H9 (cell line): ENCODE data around the gene YWHAH. TPM values are rescaled to one million over a fixed set of nuclear protein-coding genes. Genes with fewer than 3 reads are reported as not detected.

ENCODE experiments used
- DNase-seq: peaks from one replicate; pipeline ENCODE4 v3.0.0-alpha.2; 2017
- H2AFZ ChIP-seq: one replicate; pipeline ENCODE4 v1.6.1; 2013; ENCODE audit warnings: mild to moderate bottlenecking, low read length, control low read depth, moderate library complexity
- H2AK5ac ChIP-seq: 2 replicates; pipeline ENCODE4 v1.6.1; 2013; ENCODE audit warnings: low read length, control low read depth, mixed read lengths; ENCODE audit not compliant: insufficient read length
- H2BK120ac ChIP-seq: one replicate; pipeline ENCODE4 v1.6.1; 2013; ENCODE audit warnings: low read depth, mild to moderate bottlenecking, low read length, control low read depth, inconsistent platforms; ENCODE audit not compliant: poor library complexity, severe bottlenecking
- H2BK12ac ChIP-seq: 2 replicates; pipeline ENCODE4 v1.6.1; 2013; ENCODE audit warnings: low read length, control low read depth, mixed read lengths, low read depth; ENCODE audit not compliant: insufficient read length
- H2BK15ac ChIP-seq: 2 replicates; pipeline ENCODE4 v1.6.1; 2013; ENCODE audit warnings: low read depth, low read length, control low read depth
- H2BK20ac ChIP-seq: one replicate; pipeline ENCODE4 v1.6.1; 2013; ENCODE audit warnings: low read depth, mild to moderate bottlenecking, low read length, control low read depth, inconsistent platforms; ENCODE audit not compliant: poor library complexity, severe bottlenecking
- H2BK5ac ChIP-seq: 2 replicates; pipeline ENCODE4 v1.6.1; 2013; ENCODE audit warnings: low read length, control low read depth, mixed read lengths; ENCODE audit not compliant: insufficient read length
- H3K14ac ChIP-seq: 2 replicates; pipeline ENCODE4 v1.6.1; 2013; ENCODE audit warnings: low read length, control low read depth; ENCODE audit not compliant: insufficient read depth
- H3K18ac ChIP-seq: 2 replicates; pipeline ENCODE4 v1.6.1; 2013; ENCODE audit warnings: low read depth, mild to moderate bottlenecking, mixed read lengths, low read length, control low read depth; ENCODE audit not compliant: insufficient read length
- H3K23ac ChIP-seq: 2 replicates; pipeline ENCODE4 v1.6.1; 2013; ENCODE audit warnings: low read length, control low read depth, mixed read lengths, low read depth; ENCODE audit not compliant: insufficient read length
- H3K23me2 ChIP-seq: 2 replicates; pipeline ENCODE4 v1.6.1; 2013; ENCODE audit warnings: low read depth, mild to moderate bottlenecking, mixed read lengths, low read length, control low read depth; ENCODE audit not compliant: insufficient read length, poor library complexity, severe bottlenecking
- H3K27ac ChIP-seq: 2 replicates; pipeline ENCODE4 v1.5.1; 2013; ENCODE audit warnings: low read length, control low read depth, mixed read lengths, low read depth; ENCODE audit not compliant: insufficient read length
- H3K27me3 ChIP-seq: 2 replicates; pipeline ENCODE4 v1.6.1; 2013; ENCODE audit warnings: low read length, control low read depth, inconsistent platforms; ENCODE audit not compliant: insufficient read depth
- H3K4ac ChIP-seq: 2 replicates; pipeline ENCODE4 v1.6.1; 2013; ENCODE audit warnings: low read depth, mild to moderate bottlenecking, control low read depth, inconsistent platforms, low read length, moderate library complexity
- H3K4me1 ChIP-seq: 2 replicates; pipeline ENCODE4 v1.6.1; 2013; ENCODE audit warnings: low read length, control low read depth, inconsistent platforms; ENCODE audit not compliant: insufficient read depth
- H3K4me2 ChIP-seq: 2 replicates; pipeline ENCODE4 v1.6.1; 2013; ENCODE audit warnings: low read length, control low read depth, mixed read lengths; ENCODE audit not compliant: insufficient read length, insufficient read depth
- H3K56ac ChIP-seq: 2 replicates; pipeline ENCODE4 v1.6.1; 2013; ENCODE audit warnings: low read depth, mild to moderate bottlenecking, mixed read lengths, low read length, control low read depth; ENCODE audit not compliant: insufficient read length
- H3K79me1 ChIP-seq: 2 replicates; pipeline ENCODE4 v1.6.1; 2013; ENCODE audit warnings: low read depth, mild to moderate bottlenecking, moderate library complexity, low read length, control low read depth, inconsistent platforms; ENCODE audit not compliant: insufficient read depth, poor library complexity, severe bottlenecking
- H3K79me2 ChIP-seq: 2 replicates; pipeline ENCODE4 v1.6.1; 2013; ENCODE audit warnings: low read length, control low read depth, inconsistent platforms; ENCODE audit not compliant: insufficient read depth
- H3K9ac ChIP-seq: 2 replicates; pipeline ENCODE4 v1.6.1; 2013; ENCODE audit warnings: low read length, control low read depth, mixed read lengths; ENCODE audit not compliant: insufficient read length; ENCODE audit errors: extremely low read depth
- H3K9me3 ChIP-seq: one replicate; pipeline ENCODE4 v1.6.1; 2013; ENCODE audit warnings: low read depth, low read length, inconsistent platforms; ENCODE audit not compliant: control insufficient read depth
- H3T11ph ChIP-seq: one replicate; pipeline ENCODE4 v1.6.1; 2013; ENCODE audit warnings: mild to moderate bottlenecking, low read length, control low read depth, inconsistent platforms
- H4K20me1 ChIP-seq: one replicate; pipeline ENCODE4 v1.6.1; 2013; ENCODE audit not compliant: control insufficient read depth, insufficient read length, insufficient read depth
- H4K5ac ChIP-seq: 2 replicates; pipeline ENCODE4 v1.6.1; 2013; ENCODE audit warnings: low read depth, mild to moderate bottlenecking, mixed read lengths, low read length, control low read depth; ENCODE audit not compliant: insufficient read length
- H4K8ac ChIP-seq: replicated peaks from 2 replicates; pipeline ENCODE4 v1.6.1; 2013; ENCODE audit warnings: low read length, control low read depth, mixed read lengths, low read depth; ENCODE audit not compliant: insufficient read length
- H4K91ac ChIP-seq: 2 replicates; pipeline ENCODE4 v1.6.1; 2013; ENCODE audit warnings: low read depth, mild to moderate bottlenecking, moderate library complexity, mixed read lengths, low read length, control low read depth; ENCODE audit not compliant: insufficient read length
- H3K27ac Mint-ChIP-seq, 3 experiments: 2 replicates in 2 of 3; 3 replicates in 1 of 3; pipeline ENCODE4 v1.8.0; 2020 to 2021; ENCODE audit warnings: mixed read lengths in 3 of 3, mild to moderate bottlenecking in 1 of 3, moderate library complexity in 1 of 3
- H3K27me3 Mint-ChIP-seq: 2 replicates; pipeline ENCODE4 v1.8.0; 2021; ENCODE audit warnings: low read depth, mild to moderate bottlenecking, moderate library complexity, mixed read lengths
- H3K36me3 Mint-ChIP-seq, 3 experiments: 2 replicates in 2 of 3; 3 replicates in 1 of 3; pipeline ENCODE4 v1.8.0; 2020 to 2021; ENCODE audit warnings: low read depth in 3 of 3, mixed read lengths in 3 of 3; ENCODE audit not compliant: insufficient read depth in 1 of 3
- H3K4me1 Mint-ChIP-seq, 2 experiments: 2 replicates each; pipeline ENCODE4 v1.8.0; 2020; ENCODE audit warnings: mixed read lengths in 2 of 2
- H3K4me3 Mint-ChIP-seq, 2 experiments: 2 replicates in 1 of 2; 3 replicates in 1 of 2; pipeline ENCODE4 v1.8.0; 2020 to 2021; ENCODE audit warnings: mild to moderate bottlenecking in 2 of 2, mixed read lengths in 2 of 2, moderate library complexity in 1 of 2
- H3K9me3 Mint-ChIP-seq, 2 experiments: 2 replicates in 1 of 2; 3 replicates in 1 of 2; pipeline ENCODE4 v1.8.0; 2020; ENCODE audit warnings: mild to moderate bottlenecking in 2 of 2, mixed read lengths in 2 of 2, moderate library complexity in 1 of 2
- CTCF ChIP-seq: fragments of 200-600 bp; sonication (generic); conservative IDR thresholded peaks from 3 replicates; pipeline ENCODE4 v1.8.0; 2021; ENCODE audit warnings: antibody characterized with exemption, mild to moderate bottlenecking
- WGBS: extraction: QIAGEN DNeasy Blood & Tissue Kit; methylation state at CpG from one replicate; pipeline ENCODE4 v1.1.7; 2013; ENCODE audit warnings: missing lambda C conversion rate, low lambda C conversion rate, mixed read lengths; ENCODE audit not compliant: insufficient read length; ENCODE audit errors: extremely low coverage; 5-methylcytosine and 5-hydroxymethylcytosine counted together
- total RNA-seq: library from RNA; stranded (reverse); gene quantifications from 2 replicates; pipeline ENCODE4 v1.2.1, GENCODE V29; 2021

The YWHAH gene
- total RNA-seq, 1 experiment from 2014 or later, result 250 TPM

- DNase-seq, result no peak
- no peak overlapping the region for H2BK5ac ChIP-seq
- no peak overlapping the region for H2AFZ ChIP-seq
- no peaks in the 10 kb centered on the region for H3K79me1 ChIP-seq
- H3K79me2 ChIP-seq, result no peaks in the 10 kb centered on the region
- no peak overlapping the region for H3K56ac ChIP-seq
- no peak overlapping the region for H4K91ac ChIP-seq
- Mint-ChIP-seq H3K9me3 (no peaks in the 10 kb centered on the region), H3K27ac (no peak overlapping the region), H3K4me1 (peaks cover 0 to 6% of the 10 kb centered on the region in 2 experiments; a peak in 1 of 4 replicates), H3K4me3 (no peak overlapping the region), H3K27me3 (peaks cover 25% of the 10 kb centered on the region), H3K36me3 (no peaks in the 10 kb centered on the region)
- H3K4ac ChIP-seq, result no peak overlapping the region
- H3K27ac ChIP-seq, result no peak overlapping the region
- no peak overlapping the region for H2BK15ac ChIP-seq
- peaks cover 2% of the 10 kb centered on the region for H4K20me1 ChIP-seq
- no peak overlapping the region for H4K8ac ChIP-seq
- no CpG with 5 or more reads among the region's 5 CpGs for WGBS
- H3K27me3 ChIP-seq, result no peaks in the 10 kb centered on the region
- H2BK120ac ChIP-seq, result no peak overlapping the region
- H3K9me3 ChIP-seq, result no peaks in the 10 kb centered on the region
- no peak overlapping the region for H2BK20ac ChIP-seq
- H3K14ac ChIP-seq, result no peak overlapping the region
- no peak for TF ChIP-seq CTCF
- no peak overlapping the region for H2BK12ac ChIP-seq
- H3K23ac ChIP-seq, result no peak overlapping the region
- H3K23me2 ChIP-seq, result peaks cover 6% of the 10 kb centered on the region
- no peak overlapping the region for H3K4me2 ChIP-seq
- H3T11ph ChIP-seq, result no peak overlapping the region
- no peak overlapping the region for H2AK5ac ChIP-seq
- no peak overlapping the region for H3K18ac ChIP-seq
- no peak overlapping the region for H4K5ac ChIP-seq
- no peak overlapping the region for H3K9ac ChIP-seq
- no peaks in the 10 kb centered on the region for H3K4me1 ChIP-seq
Observed at GRCh38 chr22:31973739-31974138, 29.4 kb downstream of the YWHAH start.
